Mammary epithelial cell (primary cell): ENCODE measurements around the gene MBP.

ENCODE experiments used
- CTCF ChIP-seq, 2 donors: IDR thresholded peaks in 1 of 2; conservative IDR thresholded peaks in 1 of 2; 2 replicates each; pipeline ENCODE4 v1.5.1; 2011 to 2012; ENCODE audit warnings: inconsistent platforms in 2 of 2, low read length in 2 of 2, mild to moderate bottlenecking in 2 of 2, control low read depth in 1 of 2, low read depth in 1 of 2; ENCODE audit not compliant: insufficient read depth in 1 of 2; ENCODE audit errors: extremely low read depth in 1 of 2
- EZH2 ChIP-seq: IDR thresholded peaks from 2 replicates; pipeline ENCODE4 v1.6.1; 2012; ENCODE audit warnings: low read length, inconsistent platforms, borderline replicate concordance

- TF ChIP-seq CTCF (conservative IDR thresholded peaks at IDR 0.05 in 1 of 2, IDR thresholded peaks at IDR 0.05 in 1 of 2; ENCODE audit: extremely low read depth in 1 of 2, insufficient read depth in 1 of 2, low read depth in 1 of 2, low read length in 2 of 2), result no peak
- TF ChIP-seq EZH2, result no peak
Observed at GRCh38 chr18:77069931-77070330, 62.7 kb downstream of the MBP start.
